Measurements from ENCODE around the gene CCNJL. TPM values are rescaled to one million over a fixed set of nuclear protein-coding genes. Genes with fewer than 3 reads are reported as not detected.

CCNJL gene
- total RNA-seq, 1 donor = 0.27 TPM

- no peak overlapping the region for H3K4me3 ChIP-seq (ENCODE audit: low read depth, low read length)
- no peak for TF ChIP-seq CTCF (IDR thresholded peaks at IDR 0.05; ENCODE audit: insufficient read depth, low read length)
- peak; percentile 35 for DNase-seq (ENCODE audit: low read depth)
These were observed 24.8 kb downstream of the CCNJL start for GRCh38 chr5:160287378-160288051.

- no peak overlapping the region for H3K4me3 ChIP-seq (ENCODE audit: low read depth, low read length)
- no peak for DNase-seq (ENCODE audit: low read depth)
- TF ChIP-seq CTCF (IDR thresholded peaks at IDR 0.05; ENCODE audit: insufficient read depth, low read length) = no peak
These were observed 25.4 kb downstream of the CCNJL start for GRCh38 chr5:160286947-160287346.

GRCh38 chr5:160285316-160285715 lies 27.0 kb downstream of the CCNJL start:
- DNase-seq (ENCODE audit: low read depth) = no peak
- TF ChIP-seq CTCF (IDR thresholded peaks at IDR 0.05; ENCODE audit: insufficient read depth, low read length) = no peak
- no peak overlapping the region for H3K4me3 ChIP-seq (ENCODE audit: low read depth, low read length)

GRCh38 chr5:160284291-160284873 lies 28.0 kb downstream of the CCNJL start:
- no peak for TF ChIP-seq CTCF (IDR thresholded peaks at IDR 0.05; ENCODE audit: insufficient read depth, low read length)
- no peak for DNase-seq (ENCODE audit: low read depth)
- no peak overlapping the region for H3K4me3 ChIP-seq (ENCODE audit: low read depth, low read length)

- TF ChIP-seq CTCF (IDR thresholded peaks at IDR 0.05; ENCODE audit: insufficient read depth, low read length) = no peak
- H3K4me3 ChIP-seq (ENCODE audit: low read depth, low read length) = no peak overlapping the region
- DNase-seq (ENCODE audit: low read depth) = no peak
These were observed 31.1 kb downstream of the CCNJL start for GRCh38 chr5:160281275-160281674.

GRCh38 chr5:160280384-160281095 lies 31.8 kb downstream of the CCNJL start:
- no peak for DNase-seq (ENCODE audit: low read depth)
- H3K4me3 ChIP-seq (ENCODE audit: low read depth, low read length) = no peak overlapping the region
- TF ChIP-seq CTCF (IDR thresholded peaks at IDR 0.05; ENCODE audit: insufficient read depth, low read length) = no peak
